GM12872 (cell line): ENCODE measurements around the gene NBDY.

Experiments
- TF ChIP-seq, protein P1 (sequence below): IDR thresholded peaks from 3 replicates; pipeline ENCODE4 v1.5.1; 2011; ENCODE audit warnings: low read depth, mild to moderate bottlenecking, low read length, moderate library complexity; ENCODE audit not compliant: insufficient read depth

NBDY gene

DNA sequence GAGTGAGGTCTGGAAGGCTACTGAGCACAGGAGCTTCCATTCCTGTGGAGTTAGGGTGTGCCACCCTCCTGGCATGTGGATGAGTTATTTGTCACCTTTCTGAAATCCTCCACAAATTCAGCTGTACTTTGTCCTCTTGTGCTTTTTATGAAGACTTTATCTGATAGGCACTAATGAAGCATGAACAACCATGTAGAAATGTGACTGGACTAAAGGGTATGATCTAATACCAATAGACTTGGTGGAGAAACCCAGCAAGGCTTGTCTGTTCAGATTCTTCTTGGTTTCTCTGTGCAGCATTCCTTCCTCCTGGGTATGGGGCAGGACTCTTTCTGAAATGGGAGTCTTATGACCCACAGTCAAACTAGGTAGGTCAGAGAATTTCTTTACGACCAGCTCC lies 9.6 kb downstream of the NBDY start:
- TF ChIP-seq, protein P1, sequence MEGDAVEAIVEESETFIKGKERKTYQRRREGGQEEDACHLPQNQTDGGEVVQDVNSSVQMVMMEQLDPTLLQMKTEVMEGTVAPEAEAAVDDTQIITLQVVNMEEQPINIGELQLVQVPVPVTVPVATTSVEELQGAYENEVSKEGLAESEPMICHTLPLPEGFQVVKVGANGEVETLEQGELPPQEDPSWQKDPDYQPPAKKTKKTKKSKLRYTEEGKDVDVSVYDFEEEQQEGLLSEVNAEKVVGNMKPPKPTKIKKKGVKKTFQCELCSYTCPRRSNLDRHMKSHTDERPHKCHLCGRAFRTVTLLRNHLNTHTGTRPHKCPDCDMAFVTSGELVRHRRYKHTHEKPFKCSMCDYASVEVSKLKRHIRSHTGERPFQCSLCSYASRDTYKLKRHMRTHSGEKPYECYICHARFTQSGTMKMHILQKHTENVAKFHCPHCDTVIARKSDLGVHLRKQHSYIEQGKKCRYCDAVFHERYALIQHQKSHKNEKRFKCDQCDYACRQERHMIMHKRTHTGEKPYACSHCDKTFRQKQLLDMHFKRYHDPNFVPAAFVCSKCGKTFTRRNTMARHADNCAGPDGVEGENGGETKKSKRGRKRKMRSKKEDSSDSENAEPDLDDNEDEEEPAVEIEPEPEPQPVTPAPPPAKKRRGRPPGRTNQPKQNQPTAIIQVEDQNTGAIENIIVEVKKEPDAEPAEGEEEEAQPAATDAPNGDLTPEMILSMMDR, result no peak

DNA sequence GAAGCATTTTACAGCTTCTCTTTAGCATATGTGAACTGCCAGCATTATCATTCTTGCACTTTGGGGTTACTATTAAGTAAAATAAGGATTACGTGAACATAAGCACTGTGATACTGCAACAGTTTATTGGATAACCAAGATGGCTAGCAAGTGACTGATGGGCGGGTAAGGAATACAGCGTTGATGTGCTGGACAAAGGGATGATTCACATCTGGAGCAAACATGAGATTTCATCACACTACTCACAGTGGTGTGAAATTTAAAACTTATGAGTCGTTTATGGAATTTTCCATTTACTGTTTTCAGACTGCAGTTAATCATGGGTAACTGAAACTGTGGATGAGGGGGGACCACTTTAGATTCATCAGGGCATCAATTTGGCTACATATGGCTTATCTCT lies 16.0 kb downstream of the NBDY start:
- TF ChIP-seq, protein P1, result no peak

DNA sequence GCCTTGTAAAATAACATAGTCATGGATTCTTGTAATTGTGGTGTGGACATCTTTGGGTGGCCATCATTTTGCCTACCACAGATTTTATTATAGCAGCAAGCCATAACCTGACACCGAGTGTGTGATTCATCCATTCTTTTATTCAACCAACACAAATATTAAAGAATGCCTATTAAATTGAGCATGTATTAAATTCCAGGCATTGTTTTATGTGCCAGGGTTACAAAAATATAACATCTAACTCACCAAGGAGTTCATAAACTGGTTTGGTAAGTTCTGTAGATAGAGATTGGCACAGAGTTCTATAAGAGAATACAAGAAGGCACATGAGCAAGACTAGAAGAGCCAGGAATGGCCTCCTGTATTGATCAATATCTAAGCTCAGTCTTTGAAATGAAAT lies 18.0 kb downstream of the NBDY start:
- TF ChIP-seq, protein P1, result no peak

DNA sequence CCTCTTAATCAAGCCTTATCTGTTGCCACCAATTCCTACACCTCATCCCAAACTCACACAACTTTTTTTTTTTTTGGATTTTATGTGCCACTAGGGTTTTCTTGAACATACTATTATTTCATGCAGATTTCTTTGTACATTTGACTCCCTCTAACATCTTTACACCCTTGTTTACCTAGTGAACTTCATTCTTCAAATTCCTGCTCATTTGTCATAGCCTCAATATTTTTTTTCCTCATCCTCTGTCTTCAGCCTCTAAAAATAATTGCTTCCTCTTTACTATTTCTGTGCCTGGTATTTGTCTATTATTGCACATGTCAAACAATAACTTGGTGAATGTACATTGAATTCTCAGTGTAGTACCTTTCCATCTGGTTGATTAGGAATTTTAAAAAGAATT lies 22.0 kb downstream of the NBDY start:
- TF ChIP-seq, protein P1, result no peak

DNA sequence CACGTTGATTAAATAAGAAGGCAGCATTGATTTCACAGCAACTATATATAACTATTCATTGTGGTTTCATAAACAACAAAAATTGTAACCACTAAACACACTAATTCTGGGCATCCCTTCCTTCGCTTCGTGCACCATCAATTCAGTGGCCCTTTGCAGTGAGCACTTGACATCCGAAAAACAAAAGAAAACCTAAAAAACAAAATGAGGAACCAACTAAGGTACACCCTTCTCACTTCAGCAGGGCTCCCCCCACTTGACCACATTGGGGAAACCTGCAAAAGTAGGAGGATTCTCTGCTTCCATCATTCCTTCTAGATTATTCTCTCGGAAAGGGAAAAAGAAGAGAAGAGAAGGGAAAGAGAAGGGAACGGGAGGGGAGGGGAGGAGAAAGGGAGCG lies 28.3 kb downstream of the NBDY start:
- TF ChIP-seq, protein P1, result no peak

DNA sequence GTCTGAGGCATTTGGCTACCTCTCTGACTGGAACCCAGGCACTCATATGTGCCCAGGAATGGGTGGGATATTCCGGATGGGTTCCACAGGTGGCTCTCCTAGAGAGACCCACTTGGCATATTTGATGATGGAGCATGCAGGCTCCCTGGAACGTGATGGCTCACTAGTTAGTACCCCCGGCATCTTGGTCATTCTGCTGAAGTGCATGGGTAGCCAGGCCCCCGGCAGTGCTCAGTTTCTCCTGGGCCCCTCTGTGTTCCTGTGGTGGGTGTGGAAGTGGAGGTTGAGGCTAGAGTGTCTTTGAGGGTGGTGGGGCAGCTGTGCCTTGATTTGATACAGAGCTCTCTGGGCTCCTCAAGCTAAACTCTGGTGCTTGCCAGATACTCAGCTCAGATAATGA lies 29.4 kb downstream of the NBDY start:
- TF ChIP-seq, protein P1, result no peak

DNA sequence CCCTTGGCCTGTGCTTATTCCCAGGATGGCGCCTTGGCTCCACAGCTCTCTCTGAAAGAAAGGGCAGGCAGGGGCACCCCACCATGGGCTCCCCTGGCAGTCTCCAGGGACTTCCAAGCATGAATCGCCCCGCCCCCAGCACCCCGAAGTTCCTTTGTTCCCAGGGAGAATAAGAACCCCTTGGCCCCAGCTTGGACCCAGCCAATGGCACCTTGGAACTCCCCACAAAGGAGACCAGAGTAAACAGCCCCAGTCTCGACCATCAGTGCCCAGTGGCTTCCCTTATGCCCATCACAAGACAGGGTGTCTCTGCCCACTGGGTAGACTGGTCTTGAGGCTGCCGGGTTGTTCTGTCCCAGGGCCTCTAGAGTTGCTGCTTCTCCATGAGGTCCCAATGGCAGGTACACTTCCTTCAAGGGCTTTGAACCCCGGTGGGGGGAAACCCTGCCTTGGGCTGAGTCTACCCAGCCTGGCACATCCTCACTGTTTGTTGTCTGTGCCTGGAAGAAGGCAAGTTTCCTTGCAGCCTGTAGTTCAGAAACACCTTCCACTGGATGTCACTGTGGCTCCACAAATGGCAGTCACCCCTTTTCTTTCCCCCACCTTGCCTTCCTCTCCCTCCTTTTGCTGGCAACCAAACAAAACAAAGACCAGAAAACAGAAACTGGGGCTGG lies 30.8 kb downstream of the NBDY start:
- TF ChIP-seq, protein P1, result no peak

DNA sequence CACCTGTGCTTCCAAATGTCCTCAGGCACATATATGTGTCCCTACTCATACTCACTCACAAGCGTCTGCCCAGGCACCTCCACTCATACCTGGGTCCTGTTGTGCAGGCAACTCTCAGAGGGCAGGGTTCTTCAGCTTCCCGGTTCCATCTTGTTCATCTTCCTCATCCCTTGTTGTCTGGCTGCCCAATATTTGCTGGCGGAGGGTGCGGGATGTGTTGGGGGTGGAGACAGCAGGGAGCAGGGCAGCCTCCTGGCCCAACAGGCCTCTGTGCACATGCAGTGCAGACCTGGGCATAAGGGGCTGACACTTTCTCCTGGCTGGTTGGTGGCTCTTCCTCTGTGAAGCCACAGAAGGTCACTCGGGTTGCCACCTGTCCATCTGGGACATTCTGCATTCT lies 32.1 kb downstream of the NBDY start:
- TF ChIP-seq, protein P1, result no peak
